K562 (cell line): ENCODE results near the gene CDH12.

ENCODE experiments used
- CTCF ChIP-seq, 3 experiments: IDR thresholded peaks in 2 of 3; conservative IDR thresholded peaks in 1 of 3; 2 replicates each; pipeline ENCODE4 v1.5.1; 2011 to 2012; ENCODE audit warnings: low read length in 3 of 3, mild to moderate bottlenecking in 3 of 3, control low read depth in 2 of 3, improper control_type of control experiment in 1 of 3, inconsistent platforms in 1 of 3, low read depth in 1 of 3, mixed read lengths in 1 of 3, moderate library complexity in 1 of 3; ENCODE audit not compliant: insufficient read depth in 2 of 3
- SIN3A ChIP-seq, 2 experiments: fragments of 150-350 bp in 1 of 2; IDR thresholded peaks; 2 replicates each; pipeline ENCODE4 v1.6.1; 2011 to 2016; ENCODE audit warnings: borderline replicate concordance in 2 of 2, low read depth in 2 of 2, low read length in 2 of 2, mild to moderate bottlenecking in 2 of 2, moderate library complexity in 2 of 2; ENCODE audit not compliant: control insufficient read depth in 1 of 2
- ZNF253 ChIP-seq: fragments of 250-450 bp; sonication (Bioruptor Pico); conservative IDR thresholded peaks from 2 replicates; pipeline ENCODE4 v1.6.1; 2021; ENCODE audit warnings: mild to moderate bottlenecking

DNA sequence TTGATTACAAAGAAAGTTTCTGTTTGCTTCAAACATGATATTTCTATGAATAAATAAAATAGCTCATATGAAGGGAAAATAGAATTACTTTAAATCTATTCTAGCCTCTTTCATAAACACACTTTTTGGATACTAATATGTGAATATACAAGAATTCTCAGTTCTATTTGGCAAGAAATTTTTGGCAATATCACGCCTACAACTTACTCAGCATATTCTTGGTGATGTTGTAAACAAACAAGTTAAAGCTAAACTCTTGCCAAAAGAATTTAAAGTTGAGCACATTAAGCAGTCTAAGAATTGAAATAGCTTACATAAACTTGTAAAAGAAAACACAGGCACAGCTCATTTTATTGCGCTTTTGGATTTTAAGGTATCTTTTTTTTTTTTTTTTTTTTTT, 209.8 kb downstream of the CDH12 start:
- TF ChIP-seq CTCF (IDR thresholded peaks at IDR 0.05 in 2 of 3, conservative IDR thresholded peaks at IDR 0.05 in 1 of 3; ENCODE audit: insufficient read depth in 2 of 3, low read depth in 1 of 3, low read length in 3 of 3) (no peak), SIN3A (IDR thresholded peaks at IDR 0.05; ENCODE audit: borderline replicate concordance in 2 of 2, control insufficient read depth in 1 of 2, low read depth in 2 of 2, low read length in 2 of 2) (no peak), ZNF253 (CRISPR knock-in tag) (no peak)
